Testis (tissue), 3 donors: ENCODE results near the gene NDUFAF3. TPM values are rescaled to one million over a fixed set of nuclear protein-coding genes. Genes with fewer than 3 reads are reported as not detected.

Experiments used
- DNase-seq: peaks from one replicate; pipeline ENCODE4 v3.0.0-alpha.2; 2019
- H3K27ac ChIP-seq, 2 donors: fragments of 200-600 bp; sonication (generic); one replicate each; pipeline ENCODE4 v1.5.1; 2019
- H3K27me3 ChIP-seq: fragments of 200-600 bp; sonication (generic); one replicate; pipeline ENCODE4 v1.5.1; 2019
- H3K36me3 ChIP-seq: fragments of 200-600 bp; sonication (generic); one replicate; pipeline ENCODE4 v1.5.1; 2017; ENCODE audit warnings: low read depth; ENCODE audit errors: missing control alignments
- H3K4me1 ChIP-seq: fragments of 200-600 bp; sonication (generic); one replicate; pipeline ENCODE4 v1.5.1; 2019
- H3K4me3 ChIP-seq, 2 donors: fragments of 200-600 bp; sonication (generic); one replicate each; pipeline ENCODE4 v1.5.1; 2017 to 2019
- H3K9me3 ChIP-seq: fragments of 200-600 bp; sonication (generic); one replicate; pipeline ENCODE4 v1.5.1; 2017
- POLR2A ChIP-seq: fragments of 450-650 bp; IDR thresholded peaks from one replicate; pipeline ENCODE4 v1.6.1; 2017; ENCODE audit warnings: antibody characterized with exemption, mild to moderate bottlenecking, moderate library complexity
- WGBS, 2 donors: methylation state at CpG; one replicate each; pipeline ENCODE4 v1.1.5; 2018; 5-methylcytosine and 5-hydroxymethylcytosine counted together
- intact Hi-C: fragments of 100-400 bp; cut with DNase I; formaldehyde crosslinking; loops from one replicate; pipeline ENCODE4 v1.15.1; 2023; ENCODE audit warnings: low total_unique reads
- polyA plus RNA-seq: library from polyadenylated mRNA; stranded (reverse); fragments of 350-450 nt; fragmentation: Illumina TruSeq; extraction: RNeasy Lipid Tissue Mini Kit (QIAGEN cat#74804); gene quantifications from one replicate; pipeline ENCODE4 v1.2.3, GENCODE V29; 2014; ENCODE audit warnings: low read depth, low replicate concordance; ENCODE audit not compliant: insufficient read depth
- total RNA-seq, 2 donors: library from RNA; depleted of rRNA; stranded (reverse); fragments of >200 nt; gene quantifications; one replicate each; pipeline ENCODE4 v1.2.3, GENCODE V29; 2016
- TF ChIP-seq, protein P1 (sequence below), 3 experiments: fragments of 450-650 bp in 2 of 3; fragments of 200-600 bp in 1 of 3; sonication (generic) in 1 of 3; IDR thresholded peaks; one replicate each; pipeline ENCODE4 v1.5.1; 2016 to 2019; ENCODE audit warnings: antibody characterized with exemption in 3 of 3, mild to moderate bottlenecking in 2 of 3, moderate library complexity in 1 of 3

NDUFAF3 gene
- total and polyA plus RNA-seq, 3 donors from 2014 or later = 324 to 544 (median 416) TPM

DNA sequence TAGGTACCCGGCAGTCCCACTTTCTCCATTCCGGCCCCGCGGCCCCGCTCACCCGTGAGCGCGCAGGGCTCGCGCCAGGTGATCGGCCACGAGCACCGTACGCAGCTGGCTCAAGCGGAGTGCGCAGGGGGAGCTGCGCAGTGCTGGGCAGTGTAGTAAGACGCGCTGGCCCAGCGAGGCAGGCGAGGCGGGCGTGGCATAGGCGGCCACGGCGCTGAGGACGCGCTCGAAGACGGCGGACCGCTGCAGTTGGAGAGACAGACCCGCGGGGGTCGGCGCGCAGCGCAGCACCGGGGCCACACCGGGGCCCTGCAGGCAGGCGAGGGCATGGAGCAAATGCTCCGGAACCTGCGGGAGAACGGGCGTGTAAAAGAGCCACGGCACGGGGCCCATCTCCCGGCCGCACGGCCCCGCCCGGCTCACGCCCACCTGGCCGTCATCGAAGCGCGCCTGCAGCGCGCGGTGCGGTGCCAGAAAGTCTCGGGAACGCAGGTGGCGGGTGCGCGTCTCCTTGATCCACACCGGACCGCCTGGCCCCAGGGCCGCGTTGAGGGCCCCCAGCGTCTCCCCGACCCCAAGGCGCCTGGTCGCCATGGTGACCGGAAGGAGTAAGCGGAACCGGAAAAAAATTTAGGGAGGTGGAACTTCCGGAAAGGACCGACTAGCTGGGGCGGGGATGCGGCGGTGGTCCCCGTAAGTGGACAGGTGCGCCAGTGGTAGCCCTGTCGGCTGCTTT lies 3.8 kb upstream of the NDUFAF3 start, which contains the start of gene DALRD3:
Gene DALRD3, minus strand, starts transcription at position 610 of the 736 bp plus-strand sequence. Its CDS starts 16 bp downstream, at position 594.
- TF ChIP-seq, protein P1, sequence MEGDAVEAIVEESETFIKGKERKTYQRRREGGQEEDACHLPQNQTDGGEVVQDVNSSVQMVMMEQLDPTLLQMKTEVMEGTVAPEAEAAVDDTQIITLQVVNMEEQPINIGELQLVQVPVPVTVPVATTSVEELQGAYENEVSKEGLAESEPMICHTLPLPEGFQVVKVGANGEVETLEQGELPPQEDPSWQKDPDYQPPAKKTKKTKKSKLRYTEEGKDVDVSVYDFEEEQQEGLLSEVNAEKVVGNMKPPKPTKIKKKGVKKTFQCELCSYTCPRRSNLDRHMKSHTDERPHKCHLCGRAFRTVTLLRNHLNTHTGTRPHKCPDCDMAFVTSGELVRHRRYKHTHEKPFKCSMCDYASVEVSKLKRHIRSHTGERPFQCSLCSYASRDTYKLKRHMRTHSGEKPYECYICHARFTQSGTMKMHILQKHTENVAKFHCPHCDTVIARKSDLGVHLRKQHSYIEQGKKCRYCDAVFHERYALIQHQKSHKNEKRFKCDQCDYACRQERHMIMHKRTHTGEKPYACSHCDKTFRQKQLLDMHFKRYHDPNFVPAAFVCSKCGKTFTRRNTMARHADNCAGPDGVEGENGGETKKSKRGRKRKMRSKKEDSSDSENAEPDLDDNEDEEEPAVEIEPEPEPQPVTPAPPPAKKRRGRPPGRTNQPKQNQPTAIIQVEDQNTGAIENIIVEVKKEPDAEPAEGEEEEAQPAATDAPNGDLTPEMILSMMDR (IDR thresholded peaks at IDR 0.05) = no peak
- TF ChIP-seq POLR2A = no peak
- DNase-seq = peak; percentile 84
- H3K9me3 ChIP-seq = no peaks in the 10 kb centered on the region
- H3K27ac ChIP-seq = peak within 1 kb of the TSS; percentile 66 to 99
- H3K4me3 ChIP-seq = peak within 1 kb of the TSS; percentile 80 to 93
- intact Hi-C loops = no loop called here
- H3K27me3 ChIP-seq = no peaks in the 10 kb centered on the region
- no peaks in the 10 kb centered on the region for H3K36me3 ChIP-seq
- peaks cover 39% of the 10 kb centered on the region for H3K4me1 ChIP-seq
- 0 to 1% methylated on average over 40 to 76 of the region's 85 CpGs for WGBS, 2 donors

DNA sequence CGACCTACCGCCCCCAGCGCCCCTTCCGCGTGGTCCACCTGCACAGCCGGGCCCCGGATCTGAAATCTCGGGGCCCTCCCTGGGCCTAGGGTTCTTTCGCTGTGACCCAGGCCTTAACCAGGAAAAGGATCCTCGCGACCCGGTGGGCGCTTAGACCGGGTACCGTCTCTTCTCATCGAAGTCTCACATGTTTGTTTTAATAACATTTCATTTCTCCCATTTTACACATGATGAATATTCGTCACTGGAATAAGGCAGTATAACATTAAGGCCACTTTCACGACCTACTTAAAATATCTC lies 3.3 kb upstream of the NDUFAF3 start:
- H3K27ac ChIP-seq = peak overlapping the region; percentile 66 to 81
- 2% methylated on average over 18 of the region's 18 CpGs for WGBS, 2 donors
- no peaks in the 10 kb centered on the region for H3K27me3 ChIP-seq
- peak overlapping the region; percentile 80 for H3K4me3 ChIP-seq
- no peaks in the 10 kb centered on the region for H3K9me3 ChIP-seq
- H3K36me3 ChIP-seq = no peaks in the 10 kb centered on the region
- intact Hi-C loops = no loop called here
- peaks cover 37% of the 10 kb centered on the region for H3K4me1 ChIP-seq
- TF ChIP-seq POLR2A = no peak
- TF ChIP-seq, protein P1 (IDR thresholded peaks at IDR 0.05) = no peak
- DNase-seq = no peak

DNA sequence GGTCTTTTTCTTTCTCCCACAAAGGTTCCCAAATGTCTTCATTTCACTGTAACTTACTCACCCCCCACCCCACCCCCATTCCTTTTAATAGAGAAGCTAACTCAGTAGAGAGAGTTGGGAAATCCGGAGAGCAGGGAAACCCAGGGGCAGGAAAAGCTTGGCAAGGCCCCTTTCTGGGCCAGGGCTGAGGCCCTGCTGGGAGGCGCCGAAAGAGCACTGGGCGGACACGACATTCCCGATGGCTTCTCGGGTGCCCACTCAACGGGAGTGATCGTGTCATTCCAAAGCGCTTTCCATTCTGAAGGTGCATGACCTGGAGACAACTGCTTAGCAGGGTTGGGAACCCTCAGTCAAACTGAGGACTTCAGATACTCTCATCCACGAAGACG lies 2.0 kb upstream of the NDUFAF3 start:
- H3K4me3 ChIP-seq = peak overlapping the region; percentile 93 to 94
- H3K27ac ChIP-seq = peak overlapping the region in 1 of 2 donors; percentile 99
- peaks cover 34% of the 10 kb centered on the region for H3K4me1 ChIP-seq
- intact Hi-C loops = loop anchor here (10.0 kb wide), 2 partner anchors 75 to 255 kb away; partner anchors contain the start of genes C3orf62 and QRICH1
- no peaks in the 10 kb centered on the region for H3K27me3 ChIP-seq
- TF ChIP-seq, protein P1 (IDR thresholded peaks at IDR 0.05) = no peak
- TF ChIP-seq POLR2A = no peak
- H3K9me3 ChIP-seq = no peaks in the 10 kb centered on the region
- H3K36me3 ChIP-seq = no peaks in the 10 kb centered on the region
- 33 to 54% methylated on average over 10 to 12 of the region's 12 CpGs for WGBS, 2 donors
- no peak for DNase-seq

DNA sequence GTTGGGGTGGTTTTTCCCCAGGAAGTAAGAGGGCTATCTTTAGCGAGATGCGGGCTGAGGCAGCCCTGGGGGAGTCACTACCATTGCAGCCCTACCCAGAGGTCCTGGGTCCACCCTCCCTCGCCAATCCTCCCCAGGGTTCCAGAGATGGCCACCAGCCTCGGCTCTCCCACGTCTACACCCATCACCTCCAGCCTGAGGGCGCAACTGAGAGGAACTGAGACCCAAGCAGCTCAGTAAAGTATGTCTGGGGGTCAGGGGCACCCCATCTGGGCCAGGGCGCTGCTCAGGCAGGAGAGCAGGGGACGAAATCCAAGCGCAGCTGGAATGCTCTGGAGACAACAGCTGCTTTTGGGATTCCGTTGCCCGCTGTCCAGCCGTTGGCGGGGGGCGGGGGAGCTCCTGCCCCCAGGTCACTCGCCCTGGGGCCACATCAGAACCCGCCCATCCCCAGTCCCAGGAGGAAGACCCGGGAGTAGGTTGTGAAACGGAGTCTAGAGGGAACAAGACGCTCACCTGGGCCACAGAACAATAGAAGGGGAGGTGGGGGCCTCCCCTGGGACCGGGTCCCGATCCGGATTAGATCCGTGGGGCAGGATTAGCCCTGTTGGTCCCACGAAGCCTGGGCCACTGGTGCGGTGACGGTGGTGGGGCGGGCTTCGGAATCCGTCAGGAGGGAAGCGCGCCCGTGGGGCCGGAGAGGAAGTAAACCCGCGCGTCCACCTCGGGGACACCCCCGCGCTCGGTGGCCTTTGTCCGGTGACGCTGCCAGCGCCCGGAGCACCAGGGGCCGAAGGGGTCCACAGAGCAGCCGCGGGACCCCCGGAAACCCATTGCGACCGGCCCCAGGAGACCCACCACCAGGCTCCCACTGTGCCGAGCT lies 1.4 kb upstream of the NDUFAF3 start:
- WGBS, 2 donors = 0 to 1% methylated on average over 15 to 29 of the region's 51 CpGs
- no peaks in the 10 kb centered on the region for H3K9me3 ChIP-seq
- H3K27me3 ChIP-seq = no peaks in the 10 kb centered on the region
- TF ChIP-seq, protein P1 (IDR thresholded peaks at IDR 0.05) = no peak
- no peak for TF ChIP-seq POLR2A
- peak; percentile 43 for DNase-seq
- peak overlapping the region; percentile 93 to 94 for H3K4me3 ChIP-seq
- H3K27ac ChIP-seq = peak overlapping the region; percentile 99
- no peaks in the 10 kb centered on the region for H3K36me3 ChIP-seq
- peaks cover 34% of the 10 kb centered on the region for H3K4me1 ChIP-seq
- intact Hi-C loops = loop anchor here (10.0 kb wide), 2 partner anchors 74 to 254 kb away; partner anchors contain the start of genes C3orf62 and QRICH1
